ENCODE results near the gene PIK3C2B. TPM values are rescaled to one million over a fixed set of nuclear protein-coding genes. Genes with fewer than 3 reads are reported as not detected.

Gene PIK3C2B
- total and polyA plus RNA-seq, 8 donors = 26.5 to 46.9 (median 38.3) TPM

DNA sequence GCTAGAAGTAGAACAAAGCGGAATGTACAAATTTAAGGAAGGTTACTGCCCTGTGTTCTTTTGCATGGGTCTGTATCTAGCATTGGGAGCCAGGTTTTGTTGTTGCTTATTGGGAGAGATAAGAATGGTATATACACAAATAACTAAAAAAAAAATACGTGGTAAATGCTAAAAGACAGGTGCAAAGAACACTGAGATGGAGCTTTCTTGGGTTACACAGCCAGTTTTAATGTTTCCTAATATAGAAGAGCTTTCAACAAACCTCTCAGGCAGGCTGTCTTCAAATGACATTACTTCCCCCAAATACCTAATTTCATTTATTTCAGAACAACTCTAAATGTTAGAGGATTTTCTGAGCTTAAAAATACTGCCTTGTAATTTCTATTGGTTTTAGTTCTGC is 20.2 kb upstream of the PIK3C2B start:
- intact Hi-C loops (cut with DNase I) = no loop called here
- no peaks in the 10 kb centered on the region for H3K9me3 ChIP-seq
- no peak for TF ChIP-seq CTCF (IDR thresholded peaks at IDR 0.05)
- DNase-seq (no peak), ATAC-seq (no peak)
- H3K27me3 ChIP-seq = no peaks in the 10 kb centered on the region
- H3K4me3 ChIP-seq = no peak overlapping the region
- H3K4me1 ChIP-seq = peaks cover 10 to 68% of the 10 kb centered on the region in 2 donors
- H3K36me3 ChIP-seq = peaks cover 0 to 8% of the 10 kb centered on the region in 2 donors
- H3K27ac ChIP-seq = peak overlapping the region in 1 of 2 donors; percentile 25

DNA sequence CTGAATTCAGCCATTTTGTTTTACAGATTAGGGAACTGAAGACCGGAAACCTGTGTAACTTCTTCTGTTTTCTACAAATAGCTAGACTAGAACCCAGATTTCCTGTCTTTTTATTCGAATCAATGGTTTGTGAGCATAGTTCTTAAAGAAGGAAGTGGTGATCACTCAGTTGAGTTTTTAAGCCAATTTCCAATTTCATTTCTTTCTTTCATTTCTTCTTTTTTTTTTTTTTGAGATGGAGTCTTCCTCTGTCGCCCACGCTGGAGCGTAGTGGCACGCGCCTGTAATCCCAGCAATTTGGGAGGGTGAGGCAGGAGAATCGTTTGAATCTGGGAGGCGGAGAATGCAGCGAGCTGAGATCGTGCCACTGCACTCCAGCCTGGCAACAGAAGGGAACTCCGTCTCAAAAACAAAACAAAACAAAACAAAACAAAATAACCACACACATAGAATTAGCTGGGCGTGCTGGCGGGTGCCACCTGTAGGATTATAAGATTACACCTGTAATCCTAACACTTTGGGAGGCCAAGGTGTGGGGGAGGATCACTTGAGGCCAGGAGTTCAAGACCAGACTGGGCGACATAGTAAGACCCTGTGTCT is 18.6 kb upstream of the PIK3C2B start:
- Histone ChIP-seq H3K4me3 (peak overlapping the region in 1 of 2 donors; percentile 24), H3K36me3 (no peaks in the 10 kb centered on the region), H3K27ac (peak overlapping the region; percentile 44 to 91), H3K9me3 (no peaks in the 10 kb centered on the region), H3K4me1 (peaks cover 10 to 52% of the 10 kb centered on the region in 2 donors), H3K27me3 (no peaks in the 10 kb centered on the region)
- intact Hi-C loops (cut with DNase I) = no loop called here
- DNase-seq = peak in 1 of 4 donors; percentile 70
- no peak for TF ChIP-seq CTCF (IDR thresholded peaks at IDR 0.05)
- ATAC-seq = no peak

- ATAC-seq (no peak), DNase-seq (no peak)
- Histone ChIP-seq H3K27me3 (no peaks in the 10 kb centered on the region), H3K27ac (peak overlapping the region in 1 of 2 donors; percentile 91), H3K9me3 (no peaks in the 10 kb centered on the region), H3K36me3 (no peaks in the 10 kb centered on the region), H3K4me3 (no peak overlapping the region), H3K4me1 (peaks cover 0 to 47% of the 10 kb centered on the region in 2 donors)
- TF ChIP-seq CTCF (IDR thresholded peaks at IDR 0.05) = no peak
- intact Hi-C loops (cut with DNase I) = no loop called here
Observed at GRCh38 chr1:204511366-204511765, 16.8 kb upstream of the PIK3C2B start.

GRCh38 chr1:204509186-204509635 is 14.6 kb upstream of the PIK3C2B start:
- no peak overlapping the region for H3K27ac ChIP-seq
- H3K36me3 ChIP-seq = no peaks in the 10 kb centered on the region
- no peak overlapping the region for H3K4me3 ChIP-seq
- TF ChIP-seq CTCF (IDR thresholded peaks at IDR 0.05) = no peak
- peak in 1 of 4 donors; percentile 18 for DNase-seq
- H3K27me3 ChIP-seq = no peaks in the 10 kb centered on the region
- peaks cover 0 to 34% of the 10 kb centered on the region in 2 donors for H3K4me1 ChIP-seq
- no peaks in the 10 kb centered on the region for H3K9me3 ChIP-seq
- intact Hi-C loops (cut with DNase I) = loop anchor here in 1 of 2 donors (10.0 kb wide), 1 partner anchor 64 kb away; no protein-coding TSS in a partner anchor
- no peak for ATAC-seq

DNA sequence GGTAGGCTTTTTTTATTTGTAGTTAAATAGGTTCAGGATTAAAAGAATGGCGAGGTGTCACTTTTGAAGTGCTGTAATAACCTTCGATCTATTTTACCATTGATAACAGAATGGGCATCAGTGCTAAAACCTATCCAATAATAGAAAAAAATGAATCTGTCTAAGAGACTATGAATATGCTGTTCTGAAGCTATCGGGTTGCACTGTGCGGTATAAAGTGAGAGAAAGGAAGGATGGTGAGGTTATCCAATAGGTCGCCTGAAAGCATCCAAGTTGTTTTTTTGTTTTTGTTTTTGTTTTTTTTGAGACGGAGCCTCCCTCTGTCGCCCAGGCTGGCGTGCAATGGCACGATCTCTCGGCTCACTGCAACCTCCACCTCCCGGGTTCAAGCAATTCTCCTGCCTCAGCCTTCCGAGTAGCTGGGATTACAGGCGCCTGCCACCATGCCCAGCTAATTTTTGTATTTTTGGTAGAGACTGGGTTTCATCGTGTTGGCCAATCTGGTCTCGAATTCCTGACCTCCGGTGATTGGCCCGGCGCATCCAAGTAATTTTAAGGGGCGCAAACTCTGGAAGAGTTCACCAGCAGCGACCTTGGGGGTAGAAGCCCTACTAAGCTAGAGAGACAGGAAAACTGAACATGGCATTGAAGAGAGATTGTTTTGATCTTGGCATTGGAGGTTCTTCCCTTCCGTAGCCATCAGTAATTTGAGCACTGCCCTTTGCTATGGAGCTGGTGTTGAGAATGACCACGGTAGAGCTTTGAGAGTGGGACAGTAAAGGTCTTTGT is 12.9 kb upstream of the PIK3C2B start:
- intact Hi-C loops (cut with DNase I) = loop anchor here in 1 of 2 donors (10.0 kb wide), 1 partner anchor 63 kb away; no protein-coding TSS in a partner anchor
- Histone ChIP-seq H3K27me3 (no peaks in the 10 kb centered on the region), H3K36me3 (no peaks in the 10 kb centered on the region), H3K4me1 (peaks cover 0 to 29% of the 10 kb centered on the region in 2 donors), H3K4me3 (peak overlapping the region; percentile 39 to 59), H3K9me3 (no peaks in the 10 kb centered on the region), H3K27ac (peak overlapping the region; percentile 83 to 89)
- peak; percentile 26 for ATAC-seq
- peak in 3 of 4 donors; percentile 25 to 55 (median 53) for DNase-seq
- no peak for TF ChIP-seq CTCF (IDR thresholded peaks at IDR 0.05)

Data from left lung (tissue), 10 donors.